HepG2 (cell line): ENCODE measurements around the gene ATP5PF. TPM values are rescaled to one million over a fixed set of nuclear protein-coding genes. Genes with fewer than 3 reads are reported as not detected.

Source experiments
- ASH2L ChIP-seq: fragments of 300-600, 200-600 bp; sonication (generic); IDR thresholded peaks from 2 replicates; pipeline ENCODE4 v1.7.0; 2017; ENCODE audit warnings: low read depth, mild to moderate bottlenecking, moderate library complexity, mixed read lengths, low read length; ENCODE audit not compliant: insufficient read length
- CREM ChIP-seq, 2 experiments: sonication (generic) in 1 of 2; formaldehyde crosslinking in 1 of 2; IDR thresholded peaks; 2 replicates each; pipeline versions ENCODE4 v1.4.0 to v1.6.1; 2016 to 2020; ENCODE audit warnings: antibody characterized with exemption in 1 of 2, mild to moderate bottlenecking in 1 of 2, missing genetic modification reagents in 1 of 2
- DMAP1 ChIP-seq: IDR thresholded peaks from 2 replicates; pipeline ENCODE4 v1.6.1; 2016
- GRHL1 ChIP-seq: sonication (generic); formaldehyde crosslinking; conservative IDR thresholded peaks from 2 replicates; pipeline ENCODE4 v1.8.0; 2022; ENCODE audit warnings: missing genetic modification reagents
- HOMEZ ChIP-seq: IDR thresholded peaks from 2 replicates; pipeline ENCODE4 v1.6.1; 2016; ENCODE audit warnings: low read depth
- JUND ChIP-seq: sonication (generic); formaldehyde crosslinking; IDR thresholded peaks from 2 replicates; pipeline ENCODE4 v1.8.0; 2022; ENCODE audit warnings: mild to moderate bottlenecking, missing genetic modification reagents
- KDM5B ChIP-seq: sonication (generic); formaldehyde crosslinking; IDR thresholded peaks from 2 replicates; pipeline ENCODE4 v1.4.0; 2020; ENCODE audit warnings: missing genetic modification reagents, mild to moderate bottlenecking, borderline replicate concordance
- MAFK ChIP-seq, 2 experiments: IDR thresholded peaks in 1 of 2; conservative IDR thresholded peaks in 1 of 2; 2 replicates each; pipeline ENCODE4 v1.6.1; 2011; ENCODE audit warnings: improper control_type of control experiment in 2 of 2, low read length in 2 of 2
- PAWR ChIP-seq: sonication (generic); formaldehyde crosslinking; IDR thresholded peaks from 2 replicates; pipeline ENCODE4 v1.4.0; 2020; ENCODE audit warnings: missing genetic modification reagents, mild to moderate bottlenecking, borderline replicate concordance
- SOX6 ChIP-seq, 2 experiments: fragments of 450-650 bp in 1 of 2; sonication (generic) in 1 of 2; formaldehyde crosslinking in 1 of 2; IDR thresholded peaks; 2 replicates each; pipeline versions ENCODE4 v1.4.0 to v1.6.1; 2017 to 2020; ENCODE audit warnings: antibody characterized with exemption in 1 of 2, mild to moderate bottlenecking in 1 of 2, missing genetic modification reagents in 1 of 2
- ZNF337 ChIP-seq: sonication (generic); formaldehyde crosslinking; IDR thresholded peaks from 2 replicates; pipeline ENCODE4 v1.5.1; 2020; ENCODE audit warnings: missing genetic modification reagents, low read depth, mild to moderate bottlenecking, borderline replicate concordance
- polyA plus RNA-seq, 8 experiments: library from polyadenylated mRNA; depleted of rRNA in 3 of 8; stranded (reverse) in 7 of 8; unstranded in 1 of 8; fragments of >200 nt; fragmentation: Illumina TruSeq in 4 of 8; extraction: Trizol in 4 of 8; gene quantifications; 2 replicates each; pipeline versions ENCODE4 v1.2.1 to v1.2.3, GENCODE V29; 2011 to 2016; ENCODE audit warnings: low read depth in 4 of 8, missing spikeins in 1 of 8, mixed read lengths in 1 of 8; ENCODE audit not compliant: insufficient read depth in 1 of 8
- total RNA-seq, 5 experiments: library from RNA; depleted of rRNA; stranded (reverse); fragments of >200 nt; fragmentation: Illumina TruSeq; extraction: Trizol; gene quantifications; 2 replicates each; pipeline ENCODE4 v1.2.3, GENCODE V29; 2016; ENCODE audit warnings: low read depth in 1 of 5

Gene ATP5PF
- total and polyA plus RNA-seq, 2 of the 13 experiments (the other 11 are each of a cell fraction or from before 2014, with no cell fraction given) = 131 to 157 TPM

DNA sequence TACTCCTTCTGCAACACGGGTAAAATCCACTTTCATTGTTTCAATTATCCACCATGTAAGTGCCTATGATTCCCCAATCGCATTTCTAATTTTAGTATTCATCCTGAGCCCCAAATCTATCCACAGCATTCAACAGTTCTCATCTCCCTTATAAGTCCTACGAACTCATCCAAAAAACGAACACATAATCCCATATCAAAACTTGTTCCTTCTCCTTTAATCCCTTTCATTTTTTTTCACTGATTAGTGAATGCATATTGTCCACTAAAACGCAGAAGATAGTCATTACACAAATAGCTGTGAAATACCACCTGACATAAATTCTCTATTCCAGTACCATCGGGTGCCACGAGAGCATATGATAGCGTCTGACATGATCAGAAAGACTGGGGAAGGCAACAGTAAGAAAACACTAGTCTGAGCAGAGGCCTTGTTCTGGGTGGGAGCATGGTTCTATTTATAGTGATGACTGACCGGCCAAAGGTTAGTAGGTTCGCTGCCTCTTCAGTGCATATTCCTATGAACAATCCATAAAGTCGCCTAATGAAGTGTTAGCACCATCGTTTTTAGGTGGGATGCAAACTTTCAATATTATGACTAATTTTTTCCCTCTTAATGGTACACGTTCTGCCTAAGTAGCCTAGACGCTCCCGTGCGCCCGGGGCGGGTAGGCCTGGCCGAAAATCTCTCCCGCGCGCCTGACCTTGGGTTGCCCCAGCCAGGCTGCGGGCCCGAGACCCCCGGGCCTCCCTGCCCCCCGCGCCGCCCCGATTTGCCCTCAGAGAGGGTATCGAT is 648 bp downstream of the ATP5PF start (continued):
- TF ChIP-seq MAFK (conservative IDR thresholded peaks at IDR 0.05 in 1 of 2, IDR thresholded peaks at IDR 0.05 in 1 of 2; ENCODE audit: low read length in 2 of 2) (no peak), ZNF337 (no peak), PAWR (CRISPR knock-in tag) (no peak), DMAP1 (CRISPR knock-in tag) (no peak), KDM5B (CRISPR knock-in tag) (peak; percentile 1; the same call in 1 of the 2 replicates), GRHL1 (CRISPR knock-in tag) (no peak), HOMEZ (CRISPR knock-in tag) (no peak), JUND (no peak), CREM (IDR thresholded peaks at IDR 0.05) (no peak), CREM (CRISPR knock-in tag; IDR thresholded peaks at IDR 0.05) (no peak), SOX6 (IDR thresholded peaks at IDR 0.05) (no peak), SOX6 (CRISPR knock-in tag; IDR thresholded peaks at IDR 0.05) (0 out of 2 replicates have a peak, but pooled peaks have one; percentile 2), ASH2L (no peak)
- TF ChIP-seq, all 625 proteins: peak for 13
